HPDE6-E6E7 (cell line): ENCODE data around the gene SLAMF7.
"Not testable (repeated sequence)": the region's sequence is repeated elsewhere in the genome, so short reads cannot be mapped to it uniquely, and the experiment has no call there.

ENCODE experiments used
- DNase-seq: peaks from one replicate; pipeline ENCODE4 v3.0.0; 2011; ENCODE audit warnings: missing footprints; ENCODE audit errors: extremely low spot score

SLAMF7 gene

DNA sequence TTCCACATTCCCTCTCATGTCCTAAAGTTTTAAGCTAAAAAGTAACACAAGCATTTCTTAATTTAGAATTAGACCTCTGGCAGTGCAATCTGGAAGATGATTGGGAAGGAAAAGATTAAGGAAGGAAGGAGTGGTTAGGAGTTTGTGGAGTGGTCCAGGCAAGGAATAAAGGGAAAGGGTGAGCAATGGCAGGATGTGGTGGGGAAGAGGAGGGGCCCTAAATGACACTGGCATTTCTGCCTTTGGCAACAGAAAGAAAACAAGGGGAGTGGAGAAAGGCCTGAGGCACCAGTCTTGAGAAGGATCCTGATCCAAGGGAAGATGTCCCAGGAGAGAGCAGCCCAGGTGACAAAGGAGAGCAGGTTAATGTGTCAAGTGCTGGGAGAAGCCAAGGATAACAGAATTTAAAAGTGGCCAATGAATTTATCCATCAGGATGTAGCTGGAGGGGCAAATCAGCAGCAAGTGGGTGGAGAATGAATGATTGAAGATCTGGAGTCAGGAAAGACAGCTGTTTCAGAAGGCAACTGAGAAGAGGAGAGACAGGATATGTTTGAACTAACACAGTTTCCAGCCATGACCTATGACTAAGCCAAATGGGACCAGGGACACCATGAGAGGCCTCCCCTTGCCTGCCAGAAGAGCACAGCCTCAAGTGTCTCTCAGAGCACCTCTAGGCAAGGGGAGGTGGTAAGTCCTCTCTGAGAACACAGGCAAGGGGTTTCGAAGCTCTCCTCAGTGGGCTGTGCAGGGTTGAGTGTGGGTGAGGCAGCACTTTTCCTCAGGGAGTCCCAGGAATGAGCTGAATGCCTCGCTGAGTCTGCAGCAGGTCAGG, 36.1 kb downstream of the SLAMF7 start:
- DNase-seq, result no peak

DNA sequence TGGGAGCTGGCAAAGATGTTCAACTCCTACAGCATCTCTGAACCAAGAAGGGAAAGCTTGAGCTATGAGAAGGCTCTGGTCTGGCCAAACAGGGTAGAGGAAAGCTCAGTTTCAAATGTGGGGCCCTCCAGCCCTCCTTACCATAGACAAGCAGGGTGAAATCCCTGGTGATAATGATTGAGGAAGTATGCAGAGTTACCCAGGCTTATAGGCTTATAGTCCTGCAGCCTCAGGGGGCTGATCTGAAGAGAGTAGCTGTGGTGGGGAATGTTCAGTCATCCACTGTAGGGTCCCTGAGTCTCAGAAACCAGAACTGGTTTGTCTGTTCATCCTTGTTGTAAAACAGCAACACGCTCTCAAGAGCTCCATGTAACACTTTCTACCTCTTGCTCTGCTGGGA, 37.1 kb downstream of the SLAMF7 start:
- DNase-seq, result no peak

DNA sequence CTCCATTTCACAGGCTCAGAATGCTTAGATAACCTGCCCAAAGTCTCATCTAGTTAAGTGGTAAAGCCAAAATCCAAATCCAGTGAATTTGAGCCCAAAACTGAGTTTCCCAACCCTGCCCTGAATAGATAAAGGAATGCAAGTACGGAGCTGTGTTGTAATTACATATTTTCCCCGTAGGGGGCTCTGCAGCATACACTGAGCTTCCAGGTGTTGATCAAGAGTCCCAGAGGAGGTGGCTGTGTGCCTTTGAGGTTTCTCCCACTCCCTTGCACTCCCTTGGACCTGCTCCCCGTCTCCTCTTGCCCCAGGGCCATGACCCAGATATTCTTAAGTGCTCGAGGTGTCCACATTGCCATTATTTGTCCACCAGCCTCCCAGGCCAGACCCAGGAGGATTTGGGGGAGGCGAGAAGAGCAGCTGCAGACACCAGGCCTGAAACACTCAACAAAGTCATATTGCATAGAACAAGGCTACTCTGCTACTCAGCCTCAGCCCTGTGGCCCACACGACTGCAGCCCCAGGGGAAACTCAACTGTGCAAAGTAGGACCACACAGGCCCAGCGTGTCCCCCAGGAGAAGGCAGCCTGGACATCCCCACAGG, 38.5 kb downstream of the SLAMF7 start:
- DNase-seq, result peak; percentile 26

DNA sequence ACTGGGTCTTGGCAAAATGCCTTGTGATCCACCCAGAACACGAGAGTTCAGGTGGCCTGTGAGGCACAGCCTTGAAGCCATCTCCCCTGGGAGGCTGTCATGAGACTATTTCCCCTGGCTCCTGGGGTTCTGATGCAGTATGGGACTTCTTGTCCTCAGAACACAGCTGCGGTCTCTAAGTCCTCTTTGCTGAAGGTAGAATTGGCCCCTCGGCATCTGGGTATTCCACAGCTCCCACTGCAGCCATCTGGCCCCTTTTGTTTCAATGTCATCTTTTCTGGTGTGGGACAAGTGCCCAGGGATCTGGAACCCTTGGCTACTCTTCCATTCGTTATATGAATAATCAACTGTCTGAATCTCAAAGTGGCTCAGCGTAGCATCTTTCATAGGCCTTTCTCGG, 39.9 kb downstream of the SLAMF7 start:
- DNase-seq, result no peak

DNA sequence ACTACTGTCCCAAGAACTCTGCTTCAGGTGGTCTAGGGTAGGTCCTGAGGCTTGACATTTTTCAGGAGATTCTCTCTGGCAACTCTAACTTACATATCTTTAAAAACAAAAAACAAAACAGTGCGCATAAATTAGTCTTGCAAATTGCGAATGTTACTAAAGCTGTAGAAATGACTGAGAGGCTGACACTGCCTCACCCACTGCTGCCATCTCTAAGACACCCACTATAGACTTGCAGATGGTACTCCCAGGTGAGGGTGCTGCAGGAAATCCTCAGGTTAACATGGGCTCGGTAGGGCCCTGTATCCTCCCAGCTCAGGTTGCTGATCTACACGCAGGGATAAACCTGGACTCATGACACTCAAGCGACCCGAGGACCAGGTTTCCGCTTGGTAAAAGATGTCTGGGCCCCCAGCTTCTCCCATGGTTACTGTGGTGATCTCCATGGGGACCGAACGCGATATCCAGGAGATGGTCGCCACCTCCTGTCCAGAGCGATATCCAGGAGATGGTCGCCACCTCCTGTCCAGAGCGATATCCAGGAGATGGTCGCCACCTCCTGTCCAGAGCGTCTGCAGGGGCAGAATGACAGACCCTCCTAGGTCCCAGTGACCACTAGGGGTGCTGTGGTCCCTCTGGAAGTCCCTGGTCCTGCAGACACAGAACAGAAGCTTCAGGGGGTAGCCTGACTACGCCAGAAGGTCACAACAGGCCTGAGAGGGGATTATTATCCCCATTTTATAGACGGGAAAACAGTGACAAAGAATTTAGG, 40.8 kb downstream of the SLAMF7 start:
- DNase-seq, result no peak

DNA sequence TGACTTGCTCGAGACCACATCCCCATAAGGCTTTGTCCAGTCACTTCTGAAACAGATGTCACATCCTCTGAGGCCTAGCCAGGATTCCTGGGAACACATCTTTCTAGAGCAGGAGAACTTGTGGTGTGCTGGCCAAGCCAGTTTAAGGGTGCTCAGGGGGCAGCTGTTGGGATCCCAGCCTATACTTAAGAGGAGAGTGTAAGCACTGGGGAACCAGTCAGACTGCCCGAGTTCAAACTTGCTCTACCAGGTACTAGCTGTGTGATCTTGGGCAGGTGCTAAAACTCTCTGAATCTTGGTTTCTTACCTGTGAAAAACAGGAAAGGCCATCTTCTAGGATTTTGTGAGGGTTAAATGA, 41.3 kb downstream of the SLAMF7 start:
- no peak for DNase-seq

DNA sequence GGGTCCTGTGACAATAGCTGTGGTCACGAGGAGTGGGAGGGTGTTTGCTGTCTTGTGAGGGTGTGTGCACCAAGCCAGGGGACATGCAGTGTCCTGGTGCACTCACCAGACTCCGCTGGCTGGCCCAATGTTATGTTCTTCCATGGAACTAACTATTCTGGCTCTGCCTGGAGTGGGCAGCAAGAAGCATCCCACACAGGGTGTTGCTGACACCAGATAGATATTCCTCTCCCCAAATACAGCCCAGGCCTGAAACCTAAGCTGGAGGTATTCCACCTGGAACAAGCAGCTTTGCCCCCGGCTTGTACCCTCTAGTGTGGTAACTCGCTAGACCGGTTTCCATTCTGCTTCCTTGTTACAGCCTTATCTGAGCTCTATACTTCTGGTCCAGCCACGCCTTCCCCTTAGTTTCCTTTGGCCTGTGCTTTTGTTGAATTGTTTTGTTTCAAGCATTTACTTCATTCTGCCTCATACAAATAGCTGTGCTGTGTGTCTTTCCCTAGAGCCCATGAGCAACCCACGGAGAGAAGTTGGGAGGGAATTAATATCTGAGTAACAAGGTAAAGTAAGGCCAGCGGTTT, 42.2 kb downstream of the SLAMF7 start:
- peak; percentile 59 for DNase-seq

DNA sequence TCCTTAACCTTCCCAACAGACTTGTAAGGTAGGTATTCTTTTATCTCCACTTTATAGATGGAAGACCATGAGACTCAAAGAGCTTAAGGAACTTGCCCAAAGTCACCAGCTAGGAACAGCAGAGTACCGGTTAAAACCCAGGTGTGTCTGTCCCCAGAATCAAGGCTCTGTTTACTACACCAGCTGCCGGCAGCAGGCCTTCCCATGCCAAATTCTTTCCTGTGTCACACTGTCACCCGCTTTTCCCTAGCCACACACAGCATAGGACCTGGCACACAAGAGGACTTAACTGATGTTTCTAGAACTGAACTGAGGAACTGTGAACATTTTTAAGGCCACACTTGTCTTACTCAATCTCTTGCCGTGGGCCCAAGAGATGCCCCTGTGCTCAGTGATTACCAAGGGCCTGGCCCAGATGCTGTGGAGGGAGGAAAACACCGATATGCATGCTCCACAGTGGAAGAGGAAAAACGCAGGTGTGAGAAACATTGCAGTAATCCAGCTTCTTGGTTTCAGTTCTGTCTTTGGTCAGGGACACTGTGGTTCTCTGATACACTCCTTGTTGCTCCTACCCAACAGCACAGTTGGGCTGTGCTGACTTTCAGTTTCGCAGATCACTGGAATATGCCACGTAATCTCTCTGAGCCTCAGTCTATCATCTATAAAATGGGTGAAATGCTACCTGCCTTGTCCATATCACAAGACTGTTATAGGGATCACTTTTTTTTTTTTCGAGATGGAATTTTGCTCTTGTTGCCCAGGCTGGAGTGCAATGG, 43.1 kb downstream of the SLAMF7 start:
- no peak for DNase-seq

DNA sequence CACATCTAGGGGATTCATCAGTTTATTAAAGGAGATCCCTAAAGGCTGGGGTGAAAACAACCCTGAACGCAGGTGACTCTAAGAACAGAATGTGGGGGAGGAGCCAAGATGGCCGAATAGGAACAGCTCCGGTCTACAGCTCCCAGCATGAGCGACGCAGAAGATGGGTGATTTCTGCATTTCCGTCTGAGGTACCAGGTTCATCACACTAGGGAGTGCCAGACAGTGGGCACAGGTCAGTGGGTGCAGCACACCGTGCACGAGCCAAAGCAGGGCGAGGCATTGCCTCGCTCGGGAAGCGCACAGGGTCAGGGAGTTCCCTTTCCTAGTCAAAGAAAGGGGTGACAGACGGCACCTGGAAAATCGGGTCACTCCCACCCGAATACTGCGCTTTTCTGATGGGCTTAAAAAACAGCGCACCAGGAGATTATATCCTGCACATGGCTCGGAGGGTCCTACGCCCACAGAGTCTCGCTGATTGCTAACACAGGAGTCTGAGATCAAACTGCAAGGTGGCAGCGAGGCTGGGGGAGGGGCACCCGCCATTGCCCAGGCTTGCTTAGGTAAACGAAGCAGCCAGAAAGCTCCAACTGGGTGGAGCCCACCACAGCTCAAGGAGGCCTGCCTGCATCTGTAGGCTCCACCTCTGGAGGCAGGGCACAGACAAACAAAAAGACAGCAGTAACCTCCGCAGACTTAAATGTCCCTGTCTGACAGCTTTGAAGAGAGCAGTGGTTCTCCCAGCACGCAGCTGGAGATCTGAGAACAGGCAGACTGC, 44.1 kb downstream of the SLAMF7 start:
- not testable (repeated sequence) for DNase-seq

DNA sequence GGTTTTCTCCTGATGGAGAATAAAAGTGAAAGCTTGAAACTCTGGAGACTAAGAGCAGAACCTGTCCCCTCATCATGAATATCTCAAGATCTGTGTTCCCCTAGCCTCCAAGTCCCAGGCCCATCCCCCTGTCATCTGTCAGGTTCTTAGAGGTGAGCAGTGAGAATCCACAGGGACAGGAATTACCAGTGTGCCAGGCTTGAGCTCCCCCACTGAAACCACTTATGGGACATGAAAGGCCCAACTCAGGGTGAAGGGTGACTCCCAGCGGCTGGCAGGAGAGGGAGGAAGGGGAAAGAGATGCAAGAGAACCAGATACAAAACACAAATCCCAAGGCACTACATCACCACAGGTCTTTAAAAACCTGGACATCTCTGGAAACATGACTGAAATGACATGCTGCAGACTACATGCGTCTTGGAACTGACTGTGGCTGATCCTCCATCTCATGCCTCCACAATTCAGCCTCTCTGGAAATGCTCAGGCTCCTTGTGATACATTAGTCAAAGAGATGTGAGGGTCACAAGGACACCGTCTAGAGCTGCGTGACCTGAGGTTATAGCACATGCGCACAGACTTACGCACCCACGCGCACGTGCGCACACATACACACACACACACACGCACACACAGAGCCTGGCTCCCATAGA, 50.1 kb downstream of the SLAMF7 start:
- no peak for DNase-seq

DNA sequence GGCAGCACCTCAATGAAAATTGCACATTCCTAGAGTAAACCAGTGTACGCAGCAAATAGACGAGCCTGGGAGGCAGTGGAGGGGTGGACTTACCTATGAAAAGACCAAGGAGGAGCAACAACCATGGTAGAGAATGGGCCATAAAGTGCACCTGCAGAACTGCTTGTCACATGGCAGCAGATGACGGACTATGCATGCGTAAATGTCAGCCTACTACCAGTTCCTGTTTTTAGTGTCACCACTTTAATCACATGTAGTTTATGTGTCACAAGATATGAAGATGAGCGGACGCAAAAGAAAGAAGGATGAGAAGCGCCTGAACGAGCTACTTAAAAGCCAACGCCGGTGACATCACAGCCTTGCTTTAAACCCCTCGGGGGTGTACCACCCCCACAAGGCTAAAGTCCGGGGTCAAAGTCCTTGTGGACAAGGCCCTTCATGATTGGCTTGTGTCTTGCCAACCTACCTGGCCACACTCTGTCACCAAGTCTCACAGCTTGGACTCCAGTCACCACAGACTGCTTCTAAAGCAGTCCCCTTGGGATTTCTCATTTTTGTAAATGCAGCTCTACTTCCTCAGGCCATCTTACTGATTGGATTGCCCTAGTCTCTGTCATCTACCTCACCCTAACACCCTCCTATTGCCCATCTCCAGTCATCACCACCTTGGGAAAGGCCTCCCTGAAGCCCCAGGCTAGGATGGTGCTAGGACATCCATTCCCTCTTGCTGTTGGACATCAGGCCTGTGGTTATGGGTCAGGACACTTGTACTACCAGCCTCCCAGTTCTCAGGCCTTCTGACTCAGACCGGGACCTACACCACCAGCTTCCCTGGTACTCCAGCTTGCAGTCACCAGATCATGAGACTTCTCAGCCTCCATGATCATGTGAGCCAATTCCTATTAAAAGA, 50.9 kb downstream of the SLAMF7 start:
- DNase-seq, result no peak

DNA sequence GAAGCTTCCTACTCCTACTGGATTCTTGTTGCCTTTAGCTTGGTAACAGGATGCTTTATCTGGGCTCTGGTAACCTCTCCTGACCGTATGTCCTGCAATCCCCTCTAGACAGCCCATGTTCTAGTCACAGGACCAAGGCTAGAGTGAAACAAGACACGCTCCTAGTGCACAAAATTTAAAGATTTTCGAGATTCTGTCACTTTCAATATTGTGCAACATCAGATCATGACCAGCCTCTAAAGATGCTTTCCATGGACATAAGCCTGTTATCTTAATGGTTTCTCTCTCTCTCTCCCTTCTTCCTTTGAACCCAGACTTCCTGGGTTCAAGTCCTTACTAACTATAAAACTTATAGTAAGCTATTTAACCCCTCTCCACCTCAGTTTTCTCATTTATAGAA, 55.3 kb downstream of the SLAMF7 start:
- DNase-seq, result no peak

DNA sequence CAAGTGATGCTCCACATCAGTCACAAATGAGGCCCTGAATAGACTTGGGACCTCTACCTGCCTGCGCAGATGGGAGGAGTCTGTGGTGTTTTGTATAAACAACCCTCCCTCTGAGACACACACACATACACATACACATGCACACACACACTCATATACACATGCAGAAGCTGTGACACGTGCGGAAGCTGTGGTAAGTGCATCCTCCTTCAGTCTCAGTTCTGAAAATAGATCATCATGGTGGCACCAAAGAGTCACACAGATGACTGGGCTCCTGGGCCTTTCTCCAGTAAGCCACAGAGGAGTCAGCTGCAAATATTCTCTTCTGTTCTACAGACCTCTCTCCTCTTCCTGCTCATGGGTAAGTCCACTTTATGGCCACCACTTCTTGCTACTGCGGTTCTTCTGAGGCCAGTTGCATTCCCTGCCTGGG, 56.9 kb downstream of the SLAMF7 start, which contains the start of gene LY9:
TSS of gene LY9 (plus strand) at position 224 of the 433 bp plus-strand sequence. CDS start at position 238, 14 bp downstream.
- DNase-seq, result no peak

DNA sequence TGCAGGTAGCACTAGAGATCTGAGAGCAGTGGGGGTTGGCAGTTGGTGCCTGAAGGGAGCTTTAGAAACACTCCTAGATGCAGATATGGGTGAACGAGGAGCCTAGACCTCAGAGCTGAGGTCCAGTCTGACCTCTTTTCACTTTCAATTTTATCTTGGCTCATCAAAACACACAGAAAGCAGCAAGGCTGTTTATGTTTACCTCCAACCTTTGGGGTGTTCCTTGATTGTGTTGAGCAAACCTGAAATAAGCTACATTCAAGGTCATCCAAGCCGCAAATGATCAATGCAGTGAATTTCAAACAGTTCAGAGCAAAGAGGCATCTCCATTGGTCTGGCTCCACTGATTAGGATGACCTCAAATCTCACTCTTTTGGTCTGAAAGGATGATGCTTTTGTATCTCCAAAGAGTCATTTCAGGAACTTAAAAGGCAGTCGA, 58.2 kb downstream of the SLAMF7 start:
- DNase-seq, result no peak

DNA sequence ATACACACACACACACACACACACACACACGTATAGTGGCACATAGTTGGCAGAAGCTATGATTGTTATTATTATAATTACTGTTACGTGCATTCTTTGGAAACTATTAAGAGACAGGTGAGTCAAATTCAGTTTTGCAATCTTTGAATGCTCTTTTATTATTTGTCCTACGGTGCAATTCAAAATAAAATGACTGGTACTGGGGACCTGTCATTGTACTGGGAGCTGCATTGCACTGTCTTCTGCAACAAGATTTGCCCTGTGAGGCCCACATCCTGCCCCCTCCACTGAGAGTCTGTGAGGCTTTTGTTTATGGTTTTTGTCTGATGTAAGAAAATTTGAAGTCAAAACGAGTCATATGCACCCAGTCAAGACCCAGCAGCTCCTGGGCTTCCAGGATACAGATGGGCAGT, 58.8 kb downstream of the SLAMF7 start:
- no peak for DNase-seq

DNA sequence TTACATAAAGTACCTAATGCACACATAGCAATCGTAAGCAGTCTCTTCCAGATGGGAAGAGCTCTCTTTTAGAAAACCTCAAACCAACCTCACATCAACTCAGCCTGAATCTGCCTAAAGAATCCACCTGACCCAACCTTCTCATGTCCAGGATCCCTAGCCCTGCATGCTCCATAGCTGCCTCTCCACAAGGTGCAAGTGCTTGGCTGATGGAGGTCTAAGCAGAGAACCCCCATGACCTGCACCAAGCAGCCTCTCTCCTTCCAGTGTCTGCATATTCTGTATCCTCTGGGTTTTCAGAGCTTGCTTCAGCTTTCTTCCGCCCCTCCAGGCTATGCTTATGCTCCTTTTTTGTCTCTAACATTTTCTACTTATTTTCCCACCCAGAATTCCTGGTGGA, 59.4 kb downstream of the SLAMF7 start:
- DNase-seq, result no peak

DNA sequence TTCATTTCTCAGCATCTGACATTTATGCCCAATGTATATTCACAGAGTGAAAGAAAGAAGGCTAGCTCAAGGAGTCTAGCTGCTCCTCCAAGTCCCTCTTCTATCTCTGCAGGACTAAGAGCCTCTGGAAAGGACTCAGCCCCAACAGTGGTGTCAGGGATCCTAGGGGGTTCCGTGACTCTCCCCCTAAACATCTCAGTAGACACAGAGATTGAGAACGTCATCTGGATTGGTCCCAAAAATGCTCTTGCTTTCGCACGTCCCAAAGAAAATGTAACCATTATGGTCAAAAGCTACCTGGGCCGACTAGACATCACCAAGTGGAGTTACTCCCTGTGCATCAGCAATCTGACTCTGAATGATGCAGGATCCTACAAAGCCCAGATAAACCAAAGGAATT, 60.6 kb downstream of the SLAMF7 start:
- DNase-seq, result no peak

DNA sequence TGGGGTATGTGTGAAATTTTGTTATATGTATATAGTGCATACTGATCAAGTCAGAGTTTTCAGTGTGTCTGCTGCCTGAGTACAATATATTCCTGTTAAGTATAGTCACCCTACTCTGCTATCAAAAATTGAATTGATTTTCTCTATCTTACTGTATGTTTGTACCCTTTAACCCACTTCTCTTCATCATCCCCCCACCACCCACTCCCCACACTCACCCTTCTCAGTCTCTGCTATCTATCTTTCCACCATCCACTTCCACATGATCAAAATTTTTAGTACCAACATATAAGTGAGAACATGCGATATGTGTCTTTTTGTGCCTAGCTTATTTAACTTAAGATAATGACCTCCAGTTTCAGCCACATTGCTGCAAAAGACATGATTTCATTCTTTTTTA, 61.1 kb downstream of the SLAMF7 start:
- DNase-seq, result no peak
